Hematopoietic multipotent progenitor cell treated with erythropoietin and hydrocortisone succinate and interleukin-3 and kit ligand, for 6 days (in vitro differentiated cells): ENCODE measurements around the gene CAPN13.

ENCODE experiments used
- DNase-seq: peaks from one replicate; pipeline ENCODE4 v3.0.0-alpha.2; 2015

Gene CAPN13

GRCh38 chr2:30697242-30698103 lies 109.8 kb downstream of the CAPN13 start:
- DNase-seq = peak; percentile 36

GRCh38 chr2:30695749-30696148 lies 111.5 kb downstream of the CAPN13 start:
- no peak for DNase-seq

- DNase-seq = no peak
Observed at GRCh38 chr2:30694286-30695055, 112.8 kb downstream of the CAPN13 start.

GRCh38 chr2:30693821-30694281 lies 113.4 kb downstream of the CAPN13 start:
- DNase-seq = no peak

- no peak for DNase-seq
Observed at GRCh38 chr2:30692829-30693275, 114.4 kb downstream of the CAPN13 start.

- peak; percentile 19 for DNase-seq
Observed at GRCh38 chr2:30691948-30692828, 115.1 kb downstream of the CAPN13 start.

- DNase-seq = no peak
Observed at GRCh38 chr2:30691091-30691947, 115.9 kb downstream of the CAPN13 start.

GRCh38 chr2:30690126-30690561 lies 117.1 kb downstream of the CAPN13 start:
- DNase-seq = no peak

GRCh38 chr2:30689496-30690125 lies 117.6 kb downstream of the CAPN13 start:
- DNase-seq = no peak

GRCh38 chr2:30688956-30689401 lies 118.3 kb downstream of the CAPN13 start:
- no peak for DNase-seq

GRCh38 chr2:30686669-30687068 lies 120.6 kb downstream of the CAPN13 start:
- no peak for DNase-seq

- DNase-seq = peak; percentile 21
Observed at GRCh38 chr2:30686000-30686399, 121.2 kb downstream of the CAPN13 start.

- no peak for DNase-seq
Observed at GRCh38 chr2:30684996-30685395, 122.2 kb downstream of the CAPN13 start.

- no peak for DNase-seq
Observed at GRCh38 chr2:30684516-30684915, 122.7 kb downstream of the CAPN13 start.

GRCh38 chr2:30684026-30684425 lies 123.2 kb downstream of the CAPN13 start:
- no peak for DNase-seq

GRCh38 chr2:30683236-30683956 lies 123.8 kb downstream of the CAPN13 start:
- peak; percentile 17 for DNase-seq

GRCh38 chr2:30681022-30681421 lies 126.2 kb downstream of the CAPN13 start:
- no peak for DNase-seq

- no peak for DNase-seq
Observed at GRCh38 chr2:30680121-30680520, 127.1 kb downstream of the CAPN13 start.

GRCh38 chr2:30679426-30680088 lies 127.7 kb downstream of the CAPN13 start:
- DNase-seq = no peak
